ENCODE results near the gene SMPD3.

SMPD3 gene

DNA sequence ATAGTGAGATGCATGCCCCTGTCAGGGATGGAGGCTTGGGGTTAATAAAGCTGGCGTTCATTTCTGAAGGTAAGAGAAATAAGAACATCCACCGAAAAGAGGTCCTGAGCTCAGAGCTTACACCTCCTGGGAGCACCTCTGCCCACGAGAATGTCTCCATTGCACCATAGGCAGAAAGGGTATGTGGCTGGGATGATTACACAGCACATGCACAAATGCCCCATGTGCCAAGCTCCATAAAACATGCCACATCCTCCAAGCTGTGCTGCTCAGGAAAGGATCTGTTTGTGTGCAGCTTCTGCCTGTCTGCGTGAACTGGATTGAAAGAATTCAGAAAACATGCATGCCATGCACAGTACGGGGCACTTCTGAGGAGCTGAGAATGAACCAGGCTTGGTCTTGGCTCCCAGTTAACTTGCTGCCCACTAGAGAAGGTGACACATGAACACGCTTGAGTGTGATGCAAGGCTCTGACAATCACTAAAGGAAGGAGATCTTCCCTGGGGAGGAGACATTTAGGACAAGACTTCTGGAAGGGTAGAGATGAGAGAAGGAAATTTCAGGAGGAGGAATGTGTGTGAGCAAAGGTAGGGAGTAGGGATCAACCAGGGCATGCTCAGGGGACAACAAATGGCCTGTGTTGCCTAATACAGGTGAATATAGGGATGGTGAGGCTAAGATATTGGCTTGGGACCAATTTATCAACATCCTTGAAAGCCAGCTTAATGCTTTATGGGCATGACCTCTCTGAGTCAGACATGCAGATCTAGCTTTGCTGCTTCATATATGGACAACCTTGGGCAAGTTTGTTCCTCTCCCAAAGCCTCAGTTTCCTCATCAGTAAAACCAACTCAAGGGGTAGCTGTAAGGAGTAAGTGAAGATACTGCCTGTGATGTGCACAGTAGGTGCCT, 32.0 kb upstream of the SMPD3 start:
- no peak for DNase-seq (ENCODE audit: low spot score)
- TF ChIP-seq, protein P1, sequence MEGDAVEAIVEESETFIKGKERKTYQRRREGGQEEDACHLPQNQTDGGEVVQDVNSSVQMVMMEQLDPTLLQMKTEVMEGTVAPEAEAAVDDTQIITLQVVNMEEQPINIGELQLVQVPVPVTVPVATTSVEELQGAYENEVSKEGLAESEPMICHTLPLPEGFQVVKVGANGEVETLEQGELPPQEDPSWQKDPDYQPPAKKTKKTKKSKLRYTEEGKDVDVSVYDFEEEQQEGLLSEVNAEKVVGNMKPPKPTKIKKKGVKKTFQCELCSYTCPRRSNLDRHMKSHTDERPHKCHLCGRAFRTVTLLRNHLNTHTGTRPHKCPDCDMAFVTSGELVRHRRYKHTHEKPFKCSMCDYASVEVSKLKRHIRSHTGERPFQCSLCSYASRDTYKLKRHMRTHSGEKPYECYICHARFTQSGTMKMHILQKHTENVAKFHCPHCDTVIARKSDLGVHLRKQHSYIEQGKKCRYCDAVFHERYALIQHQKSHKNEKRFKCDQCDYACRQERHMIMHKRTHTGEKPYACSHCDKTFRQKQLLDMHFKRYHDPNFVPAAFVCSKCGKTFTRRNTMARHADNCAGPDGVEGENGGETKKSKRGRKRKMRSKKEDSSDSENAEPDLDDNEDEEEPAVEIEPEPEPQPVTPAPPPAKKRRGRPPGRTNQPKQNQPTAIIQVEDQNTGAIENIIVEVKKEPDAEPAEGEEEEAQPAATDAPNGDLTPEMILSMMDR (IDR thresholded peaks at IDR 0.05; ENCODE audit: extremely low read depth, missing control alignments): no peak

DNA sequence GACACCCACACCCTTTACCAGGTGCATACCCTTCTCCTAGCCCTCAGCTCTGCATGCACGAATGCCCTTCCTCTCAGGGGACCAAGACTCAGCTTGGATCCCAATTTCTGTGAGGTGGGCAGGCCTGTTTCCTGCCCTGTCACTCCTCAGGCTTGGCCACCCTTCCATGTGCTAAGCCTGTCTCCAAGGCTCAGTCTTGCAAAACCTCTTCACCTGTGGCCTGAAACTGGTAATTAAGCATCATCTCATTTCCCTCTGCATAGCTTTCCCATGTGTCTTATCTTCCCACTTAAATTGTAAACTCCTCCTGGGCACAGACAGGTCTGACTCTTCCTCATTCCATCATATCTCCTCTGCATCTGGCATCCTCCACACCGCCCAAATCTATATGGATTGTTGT, 31.0 kb upstream of the SMPD3 start:
- TF ChIP-seq, protein P1 (IDR thresholded peaks at IDR 0.05; ENCODE audit: extremely low read depth, missing control alignments): no peak
- no peak for DNase-seq (ENCODE audit: low spot score)

DNA sequence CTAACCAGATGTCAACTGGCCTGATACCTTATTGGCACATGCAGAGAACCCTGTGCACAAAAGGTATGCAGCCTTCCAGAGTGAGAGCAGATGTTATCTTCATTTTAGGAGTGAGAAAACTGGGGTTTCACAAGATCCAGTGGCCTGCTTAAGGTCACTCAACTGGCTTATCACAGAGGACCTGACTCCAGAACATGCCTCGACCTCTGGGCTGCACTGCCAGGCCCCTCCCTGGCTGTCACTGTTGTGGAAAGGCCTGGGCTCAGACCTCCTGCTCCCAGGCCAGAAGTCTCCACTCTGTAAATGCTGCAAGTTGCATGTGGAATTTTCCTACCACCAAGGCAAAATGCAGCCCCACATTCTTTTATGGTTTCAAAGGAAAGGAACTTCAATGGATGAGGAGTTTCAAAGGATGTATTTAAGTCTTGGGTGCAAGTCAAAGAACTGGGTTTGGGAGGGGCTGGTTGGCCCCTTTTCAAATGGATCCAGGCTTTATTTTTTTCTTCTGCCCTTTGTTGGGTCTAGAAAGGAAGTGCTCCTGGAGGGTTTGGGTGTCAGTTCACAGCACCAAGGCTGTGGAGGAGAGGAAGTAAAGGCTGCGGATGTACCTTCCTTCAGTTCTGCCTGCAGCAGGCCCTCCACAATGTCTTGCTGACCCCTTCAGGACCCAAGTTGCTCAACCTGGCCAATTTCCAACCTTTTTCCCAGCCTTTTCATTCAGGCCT, 30.4 kb upstream of the SMPD3 start:
- TF ChIP-seq, protein P1 (IDR thresholded peaks at IDR 0.05; ENCODE audit: extremely low read depth, missing control alignments): no peak
- no peak for DNase-seq (ENCODE audit: low spot score)

DNA sequence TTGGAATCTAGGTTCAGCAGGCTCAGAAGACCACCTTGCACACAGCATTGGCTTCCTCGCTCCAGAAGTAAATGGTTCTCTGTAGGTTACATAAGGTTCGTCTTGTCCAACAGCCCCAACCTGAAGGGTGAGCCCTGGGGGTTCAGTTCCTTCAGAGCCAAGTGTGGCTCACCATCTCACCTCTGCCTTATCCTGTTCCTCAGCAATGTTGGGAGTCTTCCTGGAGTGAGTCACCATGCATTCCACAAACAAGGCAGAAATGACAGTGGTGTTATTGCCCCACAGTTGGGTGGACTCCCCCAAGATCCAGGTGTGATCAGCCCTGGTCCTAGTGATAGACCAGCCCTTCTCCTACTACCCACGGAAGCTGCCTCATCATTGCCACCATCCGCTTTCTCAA, 26.8 kb upstream of the SMPD3 start:
- DNase-seq (ENCODE audit: low spot score): no peak
- TF ChIP-seq, protein P1 (IDR thresholded peaks at IDR 0.05; ENCODE audit: extremely low read depth, missing control alignments): no peak

DNA sequence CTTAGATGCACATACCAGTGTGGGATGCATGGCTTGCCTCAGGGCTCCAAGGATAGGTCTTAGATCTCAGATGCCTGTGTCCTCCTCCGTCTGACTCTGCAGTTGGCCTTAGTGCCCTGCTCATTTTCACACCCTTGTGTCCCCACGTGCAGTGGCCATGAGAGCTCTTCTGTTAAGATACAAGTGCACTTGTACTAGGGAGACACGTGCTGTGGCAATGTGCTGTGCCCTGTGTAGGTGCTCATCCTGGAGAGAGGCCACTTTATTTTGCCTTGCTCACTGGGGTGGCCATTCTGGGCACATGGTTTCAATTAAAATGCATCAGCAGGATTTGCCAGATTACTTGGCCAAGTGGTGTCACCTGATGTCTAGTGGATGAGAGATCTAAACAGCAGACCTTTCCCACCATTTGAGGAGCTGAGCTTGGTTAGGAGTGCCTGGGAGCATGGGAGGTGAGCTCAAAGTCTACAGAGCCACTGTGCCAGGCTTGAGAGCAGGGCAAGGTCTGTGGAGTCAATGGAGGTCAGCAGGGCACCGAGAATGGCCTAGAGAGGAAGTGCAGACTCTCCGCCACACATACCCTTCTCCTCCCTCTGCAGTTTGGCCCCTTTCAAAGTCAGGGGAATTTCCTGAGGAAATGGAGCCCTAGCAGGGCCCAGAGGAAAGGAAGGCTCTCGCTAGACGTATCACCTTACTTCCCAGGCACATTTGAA, 25.2 kb upstream of the SMPD3 start:
- TF ChIP-seq, protein P1 (IDR thresholded peaks at IDR 0.05; ENCODE audit: extremely low read depth, missing control alignments): no peak

DNA sequence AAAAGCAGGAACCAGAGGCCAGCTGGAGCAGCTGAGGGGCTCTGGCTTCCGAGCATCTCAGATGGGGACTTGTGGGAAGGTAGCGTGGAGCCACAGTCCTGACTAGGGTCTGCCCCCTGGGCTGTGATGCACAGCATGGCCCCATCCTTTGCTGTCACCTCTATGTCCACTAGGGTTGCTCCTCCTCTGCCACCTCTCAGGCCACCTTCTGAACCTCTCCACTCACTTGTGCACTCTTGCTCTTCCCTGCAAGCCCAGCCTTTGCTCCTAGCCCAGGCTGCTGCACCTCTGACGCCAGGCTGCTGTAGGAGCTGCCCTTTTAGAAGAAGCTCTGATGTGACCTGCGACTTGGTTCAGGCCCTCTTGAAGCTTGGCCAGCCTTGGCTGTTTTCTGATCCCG, 24.3 kb upstream of the SMPD3 start:
- TF ChIP-seq, protein P1 (IDR thresholded peaks at IDR 0.05; ENCODE audit: extremely low read depth, missing control alignments): no peak
- DNase-seq (ENCODE audit: low spot score): no peak

More for the DNA sequence above, 25.2 kb upstream of the SMPD3 start:
- DNase-seq (ENCODE audit: low spot score): no peak
